ENCODE data around the gene BPIFB4. TPM values are rescaled to one million over a fixed set of nuclear protein-coding genes. Genes with fewer than 3 reads are reported as not detected.

Gene BPIFB4
- total and polyA plus RNA-seq, 2 experiments from 2014 or later, result not detected

DNA sequence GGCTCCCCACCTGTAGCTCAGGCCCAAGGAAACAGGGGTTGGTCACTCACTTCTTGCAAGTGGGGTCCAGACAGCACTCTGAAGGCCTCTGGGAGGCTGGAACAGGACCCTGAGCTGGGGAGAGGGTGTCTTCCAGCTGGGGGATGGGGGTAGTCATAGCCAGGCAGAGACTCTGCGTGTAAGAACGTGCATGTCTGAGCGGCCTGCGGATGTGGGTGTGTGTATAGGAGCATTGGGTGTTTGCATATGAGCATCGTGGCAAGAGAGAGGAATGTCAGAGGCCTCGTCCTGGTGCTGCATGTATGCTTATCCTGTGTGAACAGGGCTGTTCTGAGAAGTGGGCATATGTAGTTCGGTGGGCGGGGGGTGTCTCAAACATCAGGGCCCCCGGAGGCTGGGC lies 13.7 kb upstream of the BPIFB4 start:
- H3K4me2 ChIP-seq, result no peak overlapping the region
- H3K27me3 ChIP-seq (ENCODE audit: insufficient read depth), result no peaks in the 10 kb centered on the region
- H3K27me3 Mint-ChIP-seq (ENCODE audit: insufficient read depth, low read depth, poor library complexity), result peaks cover 9% of the 10 kb centered on the region
- H3F3A ChIP-seq (replicated peaks; ENCODE audit: low read depth), result no peaks in the 10 kb centered on the region
- H3K36me3 ChIP-seq (ENCODE audit: insufficient read depth), result no peaks in the 10 kb centered on the region
- no peaks in the 10 kb centered on the region for H3K4me1 ChIP-seq (ENCODE audit: insufficient read depth)
- no peak overlapping the region for H3K27ac Mint-ChIP-seq
- H3K27ac ChIP-seq (ENCODE audit: low read depth), result no peak overlapping the region
- H3K9me3 Mint-ChIP-seq, result no peaks in the 10 kb centered on the region; the same call in 2 of the 3 replicates
- TF ChIP-seq JUNB (IDR thresholded peaks at IDR 0.05; ENCODE audit: unreplicated experiment), result no peak
- TF ChIP-seq ZNF462 (CRISPR knock-in tag; IDR thresholded peaks at IDR 0.05), result no peak
- no peak for TF ChIP-seq POLR2AphosphoS5 (IDR thresholded peaks at IDR 0.05; ENCODE audit: low read depth)
- TF ChIP-seq NANOG (IDR thresholded peaks at IDR 0.05; ENCODE audit: borderline replicate concordance), result no peak
- TF ChIP-seq ZNF114 (CRISPR knock-in tag; IDR thresholded peaks at IDR 0.05), result no peak
- TF ChIP-seq, protein P1, sequence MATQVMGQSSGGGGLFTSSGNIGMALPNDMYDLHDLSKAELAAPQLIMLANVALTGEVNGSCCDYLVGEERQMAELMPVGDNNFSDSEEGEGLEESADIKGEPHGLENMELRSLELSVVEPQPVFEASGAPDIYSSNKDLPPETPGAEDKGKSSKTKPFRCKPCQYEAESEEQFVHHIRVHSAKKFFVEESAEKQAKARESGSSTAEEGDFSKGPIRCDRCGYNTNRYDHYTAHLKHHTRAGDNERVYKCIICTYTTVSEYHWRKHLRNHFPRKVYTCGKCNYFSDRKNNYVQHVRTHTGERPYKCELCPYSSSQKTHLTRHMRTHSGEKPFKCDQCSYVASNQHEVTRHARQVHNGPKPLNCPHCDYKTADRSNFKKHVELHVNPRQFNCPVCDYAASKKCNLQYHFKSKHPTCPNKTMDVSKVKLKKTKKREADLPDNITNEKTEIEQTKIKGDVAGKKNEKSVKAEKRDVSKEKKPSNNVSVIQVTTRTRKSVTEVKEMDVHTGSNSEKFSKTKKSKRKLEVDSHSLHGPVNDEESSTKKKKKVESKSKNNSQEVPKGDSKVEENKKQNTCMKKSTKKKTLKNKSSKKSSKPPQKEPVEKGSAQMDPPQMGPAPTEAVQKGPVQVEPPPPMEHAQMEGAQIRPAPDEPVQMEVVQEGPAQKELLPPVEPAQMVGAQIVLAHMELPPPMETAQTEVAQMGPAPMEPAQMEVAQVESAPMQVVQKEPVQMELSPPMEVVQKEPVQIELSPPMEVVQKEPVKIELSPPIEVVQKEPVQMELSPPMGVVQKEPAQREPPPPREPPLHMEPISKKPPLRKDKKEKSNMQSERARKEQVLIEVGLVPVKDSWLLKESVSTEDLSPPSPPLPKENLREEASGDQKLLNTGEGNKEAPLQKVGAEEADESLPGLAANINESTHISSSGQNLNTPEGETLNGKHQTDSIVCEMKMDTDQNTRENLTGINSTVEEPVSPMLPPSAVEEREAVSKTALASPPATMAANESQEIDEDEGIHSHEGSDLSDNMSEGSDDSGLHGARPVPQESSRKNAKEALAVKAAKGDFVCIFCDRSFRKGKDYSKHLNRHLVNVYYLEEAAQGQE (IDR thresholded peaks at IDR 0.05; ENCODE audit: unreplicated experiment), result no peak
- TF ChIP-seq EZH2phosphoT487 (IDR thresholded peaks at IDR 0.05; ENCODE audit: unreplicated experiment), result no peak
- TF ChIP-seq CTCF (conservative IDR thresholded peaks at IDR 0.05; ENCODE audit: low read depth in 2 of 2), result no peak
- TF ChIP-seq CREB1 (CRISPR knock-in tag; IDR thresholded peaks at IDR 0.05; ENCODE audit: low read depth), result no peak
- TF ChIP-seq ZNF331 (CRISPR knock-in tag; IDR thresholded peaks at IDR 0.05; ENCODE audit: low read depth), result no peak
- no peak for TF ChIP-seq ETS1 (IDR thresholded peaks at IDR 0.05)
- no peak for TF ChIP-seq STAT1 (IDR thresholded peaks at IDR 0.05; ENCODE audit: unreplicated experiment)
- no peak for DNase-seq (ENCODE audit: low spot score)
- no peaks in the 10 kb centered on the region; the same call in 2 of the 3 replicates for H3K4me1 Mint-ChIP-seq
- H4K20me1 ChIP-seq (replicated peaks; ENCODE audit: insufficient read depth), result no peaks in the 10 kb centered on the region
- H2AFZ ChIP-seq, result no peak overlapping the region
- no peak overlapping the region for H3K4me3 ChIP-seq
- no peaks in the 10 kb centered on the region for H3K9me2 ChIP-seq (ENCODE audit: insufficient read depth)
- no peak for ATAC-seq
- no peaks in the 10 kb centered on the region; the same call in 2 of the 3 replicates for H3K36me3 Mint-ChIP-seq (ENCODE audit: low read depth)
- no peaks in the 10 kb centered on the region for H3K79me2 ChIP-seq (replicated peaks; ENCODE audit: insufficient read depth)
- H3K4me3 Mint-ChIP-seq, result no peak overlapping the region

Data from GM23338 (cell line).